ENCODE measurements around the gene SSTR5. TPM values are rescaled to one million over a fixed set of nuclear protein-coding genes. Genes with fewer than 3 reads are reported as not detected.

Gene SSTR5
- not detected for polyA plus RNA-seq (2013, experiment 1 of 2; ENCODE audit: insufficient read length)
- polyA plus RNA-seq (2013, experiment 2 of 2; ENCODE audit: insufficient read length) = not detected

DNA sequence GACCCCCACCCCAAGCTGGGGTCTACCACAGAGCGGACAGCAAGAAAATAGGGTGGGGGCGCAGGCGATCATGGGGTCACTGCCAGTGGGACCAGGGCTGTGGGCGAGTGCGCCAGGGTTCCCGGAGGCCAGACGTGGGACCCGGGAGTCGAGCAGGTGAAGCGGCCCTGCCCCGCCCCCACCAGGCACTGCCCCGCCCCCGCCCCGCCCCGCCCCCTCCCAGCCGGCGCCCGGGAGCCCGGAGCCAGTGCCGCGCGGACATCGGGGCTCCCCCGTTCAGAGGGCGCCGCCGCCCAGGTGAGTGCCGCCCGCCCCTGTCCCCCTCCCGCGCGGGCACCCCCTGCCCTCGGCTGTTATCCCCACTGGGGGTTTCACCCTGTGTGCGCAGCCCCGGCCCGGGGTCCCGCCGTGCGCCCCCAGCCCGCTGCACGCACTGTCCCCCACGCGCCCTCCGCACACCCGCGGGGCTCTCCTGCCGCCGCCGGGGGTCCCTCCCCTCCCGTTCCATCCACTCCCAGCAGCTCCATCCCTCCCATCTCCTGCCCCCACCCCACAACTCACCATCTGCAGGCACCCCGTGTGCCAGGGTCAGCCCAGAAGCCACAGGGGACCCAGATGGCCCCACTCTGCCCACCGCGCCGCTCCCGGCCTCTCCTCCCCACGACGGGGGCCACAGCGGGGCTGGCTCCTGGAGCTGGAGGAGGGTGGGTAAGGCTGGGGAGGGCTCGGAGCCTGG lies at the start of gene SSTR5:
Gene SSTR5 (plus strand): TSS at position 222 of the 736 bp plus-strand sequence. CDS start 6,122 bp downstream, outside the sequence.
- DNase-seq = no peak

DNA sequence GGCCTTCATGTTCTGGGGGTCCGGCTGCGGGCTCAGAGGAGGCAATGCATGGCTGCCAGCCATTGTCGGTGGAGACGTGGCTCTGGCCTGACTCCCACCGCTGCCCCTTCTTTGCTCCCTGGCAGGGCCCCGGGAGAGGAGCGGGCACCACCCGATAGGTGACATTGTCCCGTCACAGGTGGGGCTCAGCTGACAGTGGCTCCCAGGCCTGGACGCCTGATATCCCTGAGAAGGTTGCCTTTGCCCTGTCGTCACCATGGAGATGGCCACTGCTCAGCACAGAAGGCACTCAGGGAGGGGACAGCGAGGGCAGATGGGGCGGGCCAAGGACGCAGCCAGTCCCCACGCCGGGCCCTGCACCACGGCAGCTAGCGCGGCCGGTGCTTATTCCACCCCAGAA lies 48.4 kb upstream of the SSTR5 start:
- no peak for DNase-seq

DNA sequence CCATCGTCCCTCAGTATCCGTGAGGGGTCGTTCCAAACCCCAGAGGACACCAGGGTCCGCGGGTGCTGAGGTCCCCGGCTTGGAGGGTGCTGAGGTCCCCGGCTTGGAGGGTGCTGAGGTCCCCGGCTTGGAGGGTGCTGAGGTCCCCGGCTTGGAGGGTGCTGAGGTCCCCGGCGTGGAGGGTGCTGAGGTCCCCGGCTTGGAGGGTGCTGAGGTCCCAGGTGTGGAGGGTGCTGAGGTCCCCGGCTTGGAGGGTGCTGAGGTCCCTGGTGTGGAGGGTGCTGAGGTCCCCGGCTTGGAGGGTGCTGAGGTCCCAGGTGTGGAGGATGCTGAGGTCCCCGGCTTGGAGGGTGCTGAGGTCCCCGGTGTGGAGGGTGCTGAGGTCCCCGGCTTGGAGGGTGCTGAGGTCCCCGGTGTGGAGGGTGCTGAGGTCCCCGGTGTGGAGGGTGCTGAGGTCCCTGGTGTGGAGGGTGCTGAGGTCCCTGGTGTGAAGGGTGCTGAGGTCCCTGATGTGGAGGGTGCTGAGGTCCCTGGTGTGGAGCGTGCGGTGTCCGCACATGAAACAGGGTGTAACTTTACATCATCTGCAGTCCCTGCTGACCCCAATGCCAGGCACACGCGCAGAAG lies 47.3 kb upstream of the SSTR5 start:
- peak; percentile 23 for DNase-seq

DNA sequence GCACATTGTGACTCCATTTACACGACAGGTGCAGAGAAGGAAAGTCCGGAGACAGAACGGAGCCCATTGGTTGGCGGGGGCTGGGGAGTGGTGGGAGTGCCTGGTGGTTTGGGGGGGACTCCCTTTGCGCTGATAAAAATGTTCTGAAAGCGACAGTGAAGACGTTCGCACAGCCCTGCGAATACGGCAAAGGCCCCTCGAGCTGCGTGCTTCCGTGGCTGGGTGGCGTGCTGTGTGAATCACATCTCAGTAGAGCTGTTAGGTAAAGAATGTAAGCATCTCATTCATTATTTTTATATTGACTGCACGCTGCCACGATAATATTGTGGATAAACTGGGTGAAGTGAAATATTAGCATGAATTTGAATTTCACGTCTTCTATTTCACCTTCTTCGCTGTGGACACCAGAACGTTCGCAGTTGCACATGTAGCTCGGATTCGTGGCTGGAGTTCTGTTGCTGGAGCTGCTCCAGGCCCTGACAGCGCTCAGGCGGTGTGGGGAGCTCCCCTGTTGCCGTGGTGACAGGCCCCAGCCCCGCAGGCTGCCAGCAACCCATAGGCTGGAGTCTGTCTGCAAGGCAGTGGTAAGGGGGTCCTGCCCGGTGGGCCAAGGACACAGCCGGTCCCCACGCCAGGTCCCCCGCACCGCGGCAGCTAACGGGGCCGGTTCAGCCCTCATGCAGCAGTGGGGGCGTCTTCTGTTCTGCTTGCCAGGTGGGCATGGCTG lies 46.3 kb upstream of the SSTR5 start:
- DNase-seq = no peak

DNA sequence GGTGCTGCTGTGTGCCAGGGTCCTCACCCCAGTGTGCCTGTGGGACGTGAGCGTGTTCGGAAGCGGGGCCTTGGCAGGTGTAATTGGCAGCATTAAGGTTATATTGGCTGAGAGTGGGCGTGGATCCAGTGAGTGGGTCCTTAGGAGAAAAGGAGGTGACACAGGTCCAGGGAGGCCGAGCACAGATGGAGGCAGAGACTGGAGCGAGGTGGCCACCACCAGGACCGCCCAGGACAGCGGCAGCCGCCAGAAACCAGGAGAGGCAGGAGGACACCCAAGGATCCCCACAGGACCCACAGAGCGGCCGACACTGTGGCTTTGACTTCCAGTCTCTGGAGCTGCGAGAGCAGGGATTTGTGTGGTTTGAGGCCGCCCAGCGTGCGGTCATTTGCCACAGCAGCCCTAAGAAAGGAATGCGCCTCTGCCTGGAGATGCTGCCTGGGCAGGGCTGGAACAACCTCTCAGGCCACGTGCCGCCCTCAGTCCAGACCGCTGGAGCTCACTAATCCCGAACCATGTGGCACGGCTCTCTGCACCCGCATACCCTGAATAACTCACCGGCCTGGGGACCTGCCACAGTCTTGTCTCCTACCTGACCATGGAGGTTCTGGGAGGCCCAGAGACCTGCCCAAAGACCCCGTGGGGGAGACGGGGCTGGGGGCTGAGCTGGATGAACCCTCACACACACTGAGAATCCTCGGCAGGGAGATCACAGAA lies 45.6 kb upstream of the SSTR5 start:
- DNase-seq = no peak

DNA sequence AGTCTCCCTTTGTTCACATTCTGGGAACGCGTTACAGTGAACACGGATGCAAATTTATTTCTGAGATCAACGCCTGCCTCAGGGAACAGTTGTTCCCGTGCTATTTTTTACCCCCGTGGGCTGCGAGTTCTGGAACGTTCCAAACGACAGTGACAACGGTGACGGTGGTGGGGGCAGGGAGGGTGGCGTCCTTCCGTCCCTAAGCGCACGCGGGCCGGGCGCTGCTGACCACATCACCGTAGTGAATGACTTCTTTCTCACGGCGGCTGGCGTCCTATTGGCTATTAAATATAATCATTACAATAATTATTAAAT lies 45.1 kb upstream of the SSTR5 start:
- DNase-seq = no peak

DNA sequence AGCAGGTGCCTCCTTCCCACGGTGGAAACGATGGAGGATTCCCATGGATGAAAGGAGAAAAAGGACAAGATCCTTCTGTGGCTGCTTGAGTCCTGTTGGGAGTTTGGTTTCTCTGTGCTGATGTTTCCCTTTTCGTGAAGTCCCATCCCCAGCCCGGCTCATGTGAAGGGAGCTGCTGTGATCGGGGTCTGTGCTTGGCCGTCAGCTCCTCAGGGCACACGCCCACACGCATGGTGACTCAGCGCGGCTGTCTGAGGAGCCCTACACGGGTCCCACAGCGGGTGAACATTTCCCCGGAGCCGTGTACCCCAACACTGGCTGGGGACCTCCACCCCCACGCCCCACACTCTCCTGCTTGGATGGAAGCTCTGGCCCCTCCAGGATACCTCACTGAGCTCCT lies 44.5 kb upstream of the SSTR5 start:
- no peak for DNase-seq

DNA sequence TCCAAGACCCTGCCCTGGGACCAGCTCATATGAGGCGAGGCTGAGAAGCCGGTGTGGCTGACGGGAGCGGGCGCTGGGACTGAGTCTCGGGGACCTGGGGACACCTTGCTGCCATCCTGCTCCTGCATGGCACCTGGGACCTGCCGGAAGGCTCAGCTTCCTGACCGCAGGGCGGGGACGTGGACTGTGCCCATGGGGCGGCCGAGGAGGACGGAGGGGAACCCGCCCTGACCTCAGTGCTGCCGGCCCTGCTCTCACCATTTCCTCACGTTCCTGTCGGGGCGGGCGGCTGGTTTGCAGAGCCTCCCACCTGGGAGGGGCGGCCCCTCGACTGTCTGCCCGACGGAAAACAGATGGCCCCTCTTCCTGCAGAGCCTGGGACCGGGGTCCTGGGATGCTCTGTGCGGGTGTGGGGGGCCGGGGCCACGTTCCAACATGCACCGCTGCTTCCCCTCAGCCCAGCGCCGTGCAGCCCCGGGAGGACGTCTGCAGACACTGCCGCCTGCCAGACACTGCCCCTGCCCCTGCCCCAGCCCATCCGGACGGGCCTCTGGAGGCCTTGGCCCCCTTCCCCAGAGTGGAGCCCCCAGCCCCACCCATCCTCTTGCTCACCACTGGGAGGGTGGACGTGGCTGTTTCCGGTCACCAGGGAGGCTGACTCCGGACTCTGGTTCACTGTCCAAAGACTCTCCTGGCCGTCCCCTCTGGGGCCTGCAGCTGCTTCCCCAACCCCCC lies 43.9 kb upstream of the SSTR5 start:
- no peak for DNase-seq

DNA sequence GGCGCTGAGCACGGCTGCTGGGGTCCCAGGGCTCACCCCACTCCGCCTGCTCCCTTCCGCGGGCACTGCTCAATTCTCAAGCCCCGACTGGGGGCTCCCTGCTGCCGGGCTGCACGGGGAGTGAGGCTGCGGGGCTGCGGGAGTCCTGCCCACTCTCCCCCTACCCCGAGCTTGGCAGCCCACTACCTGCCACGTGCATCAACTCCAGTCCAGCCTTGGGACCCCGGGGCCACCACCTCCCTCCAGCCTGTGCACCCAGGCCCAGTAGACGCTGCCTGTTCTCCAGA lies 43.3 kb upstream of the SSTR5 start:
- DNase-seq = no peak

DNA sequence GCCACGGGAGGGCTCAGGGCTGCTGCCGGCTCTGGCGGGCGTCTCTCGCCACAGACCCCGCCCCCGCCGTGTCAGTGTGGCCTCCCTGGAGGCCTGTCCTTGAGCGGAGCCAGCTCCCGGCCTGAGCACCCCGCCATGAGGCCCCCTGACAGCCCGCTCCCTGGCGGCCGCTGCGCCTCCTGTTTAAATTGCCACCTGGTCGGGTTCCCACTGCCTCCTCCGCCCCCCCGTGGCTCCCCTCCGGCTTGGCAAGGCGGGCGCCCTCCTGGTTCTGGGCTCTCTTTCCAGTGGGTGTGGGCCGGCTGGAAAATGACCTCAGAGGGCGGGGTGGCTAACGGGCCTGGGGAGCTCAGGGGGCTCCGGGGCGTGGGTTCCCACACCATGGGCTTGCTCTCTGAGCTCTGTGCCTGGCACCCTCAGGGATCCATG lies 42.1 kb upstream of the SSTR5 start:
- DNase-seq = no peak

DNA sequence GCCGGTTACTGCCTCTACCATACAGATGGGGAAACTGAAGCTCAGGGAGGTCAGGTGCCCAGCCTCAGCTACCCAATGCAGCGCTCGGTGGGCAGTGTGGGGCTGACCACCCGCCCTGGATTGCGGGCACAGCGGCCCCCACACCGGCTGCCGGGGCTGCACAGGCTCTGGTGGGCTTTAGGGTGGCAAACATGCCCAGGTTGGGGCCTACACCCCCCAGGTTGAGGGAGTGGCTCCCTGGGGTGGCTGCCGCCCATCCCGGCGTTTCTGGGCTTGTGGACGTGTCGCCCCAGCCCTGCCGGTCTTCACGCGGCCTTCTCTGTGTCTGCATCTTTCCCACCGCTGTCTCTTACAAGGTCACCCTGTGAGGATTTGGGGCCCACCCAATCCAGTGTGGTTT lies 40.9 kb upstream of the SSTR5 start:
- DNase-seq = no peak

DNA sequence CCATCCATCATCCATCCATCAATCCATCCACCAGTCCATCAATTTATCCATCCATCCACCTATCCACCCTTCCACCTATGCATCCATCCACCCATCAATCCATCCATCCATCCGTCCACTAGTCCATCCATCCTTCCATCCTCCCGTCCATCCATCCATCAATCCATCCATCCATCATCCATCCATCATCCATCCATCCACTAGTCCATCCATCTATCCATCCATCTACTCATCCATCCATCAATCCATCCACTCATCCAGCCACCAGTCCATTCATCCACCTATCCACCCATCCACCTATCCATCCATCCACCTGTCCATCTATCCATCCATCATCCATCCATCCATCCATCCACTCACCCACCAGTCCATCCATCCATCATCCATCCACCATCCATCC lies 39.9 kb upstream of the SSTR5 start:
- no peak for DNase-seq

DNA sequence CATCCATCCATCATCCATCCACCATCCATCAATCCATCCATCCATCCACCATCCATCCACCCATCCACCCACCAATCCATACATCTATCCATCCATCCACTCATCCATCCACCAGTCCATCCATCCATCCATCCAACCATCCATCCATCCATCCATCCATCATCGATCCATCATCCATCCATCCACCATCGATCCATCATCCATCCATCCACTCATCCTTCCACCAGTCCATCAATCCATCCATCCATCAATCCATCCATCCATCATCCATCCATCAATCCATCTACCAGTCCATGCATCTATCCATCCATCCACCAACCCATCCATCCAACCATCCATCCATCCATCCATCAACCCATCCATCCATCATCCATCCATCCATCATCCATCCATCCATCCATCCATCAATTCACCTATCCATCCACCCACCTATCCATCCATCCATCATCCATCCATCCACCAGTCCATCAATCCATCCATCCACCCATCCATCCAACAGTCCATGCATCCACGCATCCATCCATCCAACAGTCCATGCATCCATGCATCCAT lies 39.3 kb upstream of the SSTR5 start:
- DNase-seq = no peak

DNA sequence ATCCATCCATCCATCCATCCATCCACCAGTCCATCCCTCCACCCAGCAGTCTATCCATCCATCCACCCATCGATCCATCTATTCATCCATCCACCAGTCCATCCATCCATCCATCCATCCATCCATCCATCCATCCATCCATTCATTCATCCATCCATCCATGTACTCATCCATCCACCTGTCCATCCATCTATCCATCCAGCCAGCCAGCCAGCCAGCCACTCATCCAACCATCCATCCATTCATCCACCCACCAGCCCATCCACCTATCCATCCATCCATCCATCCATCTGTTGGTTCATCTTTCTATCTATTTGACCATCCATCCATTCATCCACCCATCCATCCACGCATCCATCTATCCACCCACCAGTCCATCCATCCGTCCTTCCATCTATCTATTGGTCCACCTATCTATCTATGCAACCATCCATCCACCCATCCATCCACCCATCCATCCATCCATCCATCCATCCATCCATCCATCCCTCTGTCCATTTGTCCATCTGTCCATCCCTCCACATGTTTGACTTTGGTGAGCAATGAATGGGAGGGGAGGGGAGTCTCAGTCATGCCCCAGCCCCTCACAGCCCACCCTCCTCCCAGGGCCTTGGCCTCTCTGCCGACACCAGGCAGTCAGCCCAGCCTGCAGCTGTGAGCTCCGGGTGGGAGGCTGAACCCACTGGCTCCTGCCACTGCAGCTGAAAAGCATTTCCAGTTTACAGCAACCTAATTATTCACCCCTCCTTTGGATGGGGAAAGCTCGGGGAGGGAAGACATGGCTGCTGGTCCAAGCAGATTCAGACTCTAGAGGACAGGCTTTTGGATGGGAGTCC lies 38.1 kb upstream of the SSTR5 start:
- DNase-seq = no peak

DNA sequence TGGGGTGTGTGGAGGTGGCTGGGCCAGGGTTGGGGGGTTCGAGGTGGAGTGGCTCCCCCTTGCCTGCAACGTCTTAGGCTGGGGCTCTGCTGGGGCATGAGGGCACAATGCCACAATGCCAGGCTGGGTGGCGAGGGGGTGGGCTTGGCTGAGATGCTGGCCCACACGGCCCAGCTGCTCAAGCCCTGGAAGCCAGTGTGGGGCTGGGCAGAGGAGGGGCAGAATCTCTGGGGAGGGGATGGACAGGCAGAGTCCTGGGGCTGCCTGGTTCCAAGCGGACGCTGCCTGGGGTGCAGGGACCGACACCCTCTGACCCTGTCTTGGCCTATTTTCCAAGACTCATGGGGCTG lies 37.5 kb upstream of the SSTR5 start:
- no peak for DNase-seq

DNA sequence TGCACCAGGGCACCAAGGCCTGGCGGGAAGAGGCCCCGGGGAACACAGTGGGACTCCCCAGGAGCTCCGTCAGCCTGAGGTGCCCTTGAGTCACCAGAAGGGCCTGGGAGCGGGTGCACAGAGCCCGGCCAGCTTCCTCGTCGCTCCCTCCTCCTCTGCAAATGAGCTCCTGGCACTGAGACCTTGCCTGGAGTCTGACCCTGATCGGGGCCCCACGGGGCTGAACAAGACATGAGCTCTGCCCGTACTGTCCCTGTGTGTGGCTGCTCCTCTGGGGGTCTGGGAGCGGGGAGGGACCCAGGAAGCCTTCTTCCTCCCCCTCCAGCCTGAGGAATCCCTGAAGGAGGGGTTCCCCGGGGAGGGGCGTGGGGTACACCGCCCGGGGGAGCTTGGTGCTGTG lies 36.4 kb upstream of the SSTR5 start:
- no peak for DNase-seq

DNA sequence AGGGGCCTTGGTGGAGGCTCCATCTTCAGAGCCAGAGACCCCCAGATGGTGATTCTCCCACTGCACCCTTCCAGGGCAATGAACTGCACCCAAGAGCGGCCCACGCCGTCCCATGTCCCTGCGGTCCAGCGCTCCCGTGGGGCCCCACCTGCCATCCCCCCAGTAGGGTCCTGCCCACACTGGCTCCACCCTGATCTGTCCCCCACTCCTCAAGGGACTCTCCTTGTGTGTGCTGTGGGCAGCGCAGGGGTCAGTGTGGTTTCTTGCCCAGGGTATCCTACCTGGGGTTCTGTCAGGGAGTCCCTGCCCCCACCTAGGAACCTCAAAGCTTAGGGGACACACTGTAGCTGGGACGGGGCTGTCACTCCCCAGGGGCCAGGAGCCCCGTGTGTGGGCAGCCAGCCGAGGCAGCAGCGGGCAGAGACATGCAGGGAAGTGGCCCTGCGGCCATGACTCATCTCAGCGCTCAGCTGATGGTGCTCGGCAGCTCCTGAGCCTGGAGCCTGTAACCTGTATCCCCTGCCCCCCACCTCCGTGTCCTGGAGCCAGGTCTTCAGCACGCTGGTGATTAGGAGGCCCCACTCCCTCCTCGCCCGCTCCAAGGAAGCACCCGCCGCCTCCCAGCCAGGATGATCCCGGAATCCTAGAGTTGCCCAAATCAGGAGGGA lies 35.7 kb upstream of the SSTR5 start:
- DNase-seq = peak; percentile 15

DNA sequence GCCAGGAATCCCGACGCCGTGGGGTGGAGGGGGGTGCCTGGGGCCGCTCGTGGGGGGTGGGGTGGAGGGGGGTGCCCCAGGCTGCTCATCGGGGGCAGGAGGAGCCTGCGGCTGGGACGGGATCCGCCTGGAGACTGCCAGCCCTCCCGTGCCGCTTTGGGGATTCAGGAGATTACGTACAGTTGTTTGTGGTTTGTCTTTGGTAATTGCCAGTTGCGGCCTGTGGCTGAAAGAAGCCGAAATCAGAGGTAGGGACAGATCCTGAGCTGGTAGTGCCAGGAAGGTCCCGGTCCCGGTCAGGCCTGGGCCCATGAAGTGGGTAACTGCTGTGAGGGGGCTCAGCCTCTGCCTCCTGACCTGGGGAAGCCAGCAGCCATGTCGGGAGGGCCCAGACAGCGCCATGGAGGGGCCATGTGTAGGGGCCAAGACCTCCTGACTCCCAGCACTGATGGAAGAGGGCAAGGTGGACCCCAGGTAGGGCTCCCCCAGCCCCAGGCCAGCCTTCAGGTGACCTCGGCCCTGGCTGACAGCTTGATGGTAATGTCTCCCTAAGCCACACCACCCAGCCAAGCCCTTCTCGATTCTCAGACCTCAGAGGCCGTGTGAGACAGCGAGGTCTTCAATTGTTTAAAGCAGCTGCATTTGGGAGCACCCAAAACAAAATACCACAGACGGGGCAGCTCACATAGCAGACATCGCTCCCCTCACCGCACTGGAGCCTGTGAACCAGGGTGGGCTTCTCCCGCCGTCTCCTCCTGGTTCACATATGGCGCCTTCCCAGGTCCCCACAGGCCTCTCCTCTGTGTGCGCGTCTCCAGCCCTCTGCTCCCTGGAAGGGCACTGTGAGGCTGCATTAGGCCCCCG lies 34.9 kb upstream of the SSTR5 start:
- no peak for DNase-seq

DNA sequence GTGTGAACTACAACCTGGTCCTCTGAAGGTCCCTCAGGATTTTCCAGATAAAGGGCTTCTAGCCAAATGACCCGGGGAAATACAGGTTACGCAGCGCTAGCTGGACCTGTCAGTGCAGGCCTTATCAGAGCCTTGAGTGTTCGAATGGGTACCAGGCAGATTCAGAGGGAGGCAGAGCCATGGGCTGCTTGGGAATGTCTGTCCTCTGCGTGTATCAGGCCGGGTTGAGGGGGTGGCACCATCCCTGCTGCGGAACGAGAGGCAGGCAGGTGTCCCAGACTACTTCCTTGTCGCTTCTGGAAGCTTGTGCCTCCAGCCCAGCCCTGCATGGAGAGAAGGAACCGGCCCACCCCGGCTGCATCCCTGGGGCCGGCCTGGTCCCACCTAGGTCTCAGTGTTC lies 33.6 kb upstream of the SSTR5 start:
- DNase-seq = no peak

DNA sequence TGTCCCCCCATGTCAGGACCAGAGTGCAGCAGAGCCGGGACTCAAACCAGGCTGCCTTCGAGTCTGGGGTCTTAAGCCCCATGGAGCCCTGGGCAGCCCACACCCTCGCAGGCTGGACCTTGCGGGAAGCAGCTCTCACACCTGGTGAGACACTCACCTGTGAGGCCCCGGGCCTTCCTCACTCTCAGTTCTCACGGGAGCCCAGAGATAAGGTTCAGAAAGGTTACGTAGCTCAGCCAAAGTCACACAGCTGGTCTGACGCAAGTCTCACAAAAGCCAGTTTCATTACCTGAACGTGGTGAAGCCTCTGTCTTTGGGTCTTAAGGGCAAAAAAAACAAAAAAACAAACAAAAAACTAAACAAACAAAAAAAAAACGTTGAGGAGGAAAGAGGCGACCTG lies 32.8 kb upstream of the SSTR5 start:
- no peak for DNase-seq

Data from fibroblast of skin of abdomen (primary cell).